Measurements from ENCODE around the gene CCND2. TPM values are rescaled to one million over a fixed set of nuclear protein-coding genes. Genes with fewer than 3 reads are reported as not detected.
A peak's percentile ranks its signal among the peaks of the same experiment; 100 is the strongest.

The CCND2 gene
- polyA plus RNA-seq, 3 donors from 2014 or later, result 47.5 to 83.3 (median 71.4) TPM

GRCh38 chr12:4320853-4321701 is 47.5 kb downstream of the CCND2 start, which contains the start of gene TIGAR:
TSS of gene TIGAR (plus strand) at chr12:4321213. CDS start at chr12:4321272, 59 bp downstream.
- DNase-seq, result peak; percentile 93 to 95 (median 95)
- peaks cover 11 to 12% (median 11%) of the 10 kb centered on the region in 3 donors for H3K27me3 Mint-ChIP-seq (ENCODE audit: low read depth in 3 of 3)
- H3K36me3 Mint-ChIP-seq, result no peaks in the 10 kb centered on the region
- peaks cover 31 to 51% of the 10 kb centered on the region in 2 donors for H3K4me1 Mint-ChIP-seq
- H3K27ac Mint-ChIP-seq, result peak within 1 kb of the TSS; percentile 88 to 96 (median 94)
- no peaks in the 10 kb centered on the region for H3K9me3 Mint-ChIP-seq
- peak within 1 kb of the TSS; percentile 89 to 96 (median 90) for H3K4me3 Mint-ChIP-seq

GRCh38 chr12:4322726-4323125 is 49.2 kb downstream of the CCND2 start:
- peak overlapping the region in 4 of 6 donors; percentile 2 to 71 (median 30) for H3K27ac Mint-ChIP-seq
- H3K4me1 Mint-ChIP-seq, result peaks cover 31 to 51% of the 10 kb centered on the region in 2 donors
- H3K27me3 Mint-ChIP-seq (ENCODE audit: low read depth in 3 of 3), result peaks cover 11 to 12% (median 11%) of the 10 kb centered on the region in 3 donors

More at GRCh38 chr12:4322726-4323125, 49.2 kb downstream of the CCND2 start:
- H3K4me3 Mint-ChIP-seq, result peak overlapping the region in 4 of 5 donors; percentile 36 to 95 (median 66)
- no peaks in the 10 kb centered on the region for H3K36me3 Mint-ChIP-seq
- no peak for DNase-seq
- no peaks in the 10 kb centered on the region for H3K9me3 Mint-ChIP-seq

Other genes starting within 250 kb of the CCND2 start
- gene TIGAR, start 47.5 kb downstream of the CCND2 start, polyA plus RNA-seq, result 1 to 10 TPM; 2.1 to 8.9 (median 4.3) TPM
- gene FGF23, start 106.0 kb downstream of the CCND2 start, polyA plus RNA-seq, result not detected
- gene FGF6, start 172.1 kb downstream of the CCND2 start, polyA plus RNA-seq, result not detected